Stomach (tissue), 9 donors: Measurements from ENCODE around the gene CDHR4. TPM values are rescaled to one million over a fixed set of nuclear protein-coding genes. Genes with fewer than 3 reads are reported as not detected.
A peak's percentile ranks its signal among the peaks of the same experiment; 100 is the strongest.
"Not testable (repeated sequence)": the region's sequence is repeated elsewhere in the genome, so short reads cannot be mapped to it uniquely, and the experiment has no call there.

ENCODE experiments used
- DNase-seq, 2 donors: peaks; one replicate each; pipeline versions ENCODE4 v3.0.0 to v3.0.0-alpha.2; 2013 to 2019
- H3K27ac ChIP-seq, 5 donors: fragments of 200-600 bp in 4 of 5; sonication (generic) in 4 of 5; one replicate each; pipeline ENCODE4 v1.5.1; 2013 to 2019; ENCODE audit warnings: mild to moderate bottlenecking in 1 of 5, moderate library complexity in 1 of 5
- H3K27me3 ChIP-seq, 3 donors: fragments of 200-600 bp; sonication (generic); one replicate each; pipeline ENCODE4 v1.5.1; 2017 to 2019; ENCODE audit warnings: mixed run types in 1 of 3
- H3K36me3 ChIP-seq, 4 donors: fragments of 200-600 bp; sonication (generic); 1 replicate in 3 of 4; 2 replicates in 1 of 4; pipeline ENCODE4 v1.5.1; 2016 to 2019
- H3K4me1 ChIP-seq, 4 donors: fragments of 200-600 bp; sonication (generic); one replicate each; pipeline ENCODE4 v1.5.1; 2016 to 2019
- H3K4me3 ChIP-seq, 4 donors: fragments of 200-600 bp; sonication (generic) in 3 of 4; one replicate each; pipeline ENCODE4 v1.5.1; 2016 to 2019; ENCODE audit warnings: mild to moderate bottlenecking in 1 of 4
- H3K9me3 ChIP-seq, 4 donors: fragments of 200-600 bp; sonication (generic); one replicate each; pipeline ENCODE4 v1.5.1; 2016 to 2019
- CTCF ChIP-seq, 7 experiments: fragments of 450-650 bp in 4 of 7; fragments of 200-600 bp in 3 of 7; sonication (generic) in 3 of 7; IDR thresholded peaks; one replicate each; pipeline ENCODE4 v1.5.1; 2016 to 2019; ENCODE audit warnings: antibody characterized with exemption in 7 of 7, control low read depth in 2 of 7, mild to moderate bottlenecking in 1 of 7
- EP300 ChIP-seq: sonication (generic); formaldehyde crosslinking; IDR thresholded peaks from one replicate; pipeline ENCODE4 v1.6.1; 2017; ENCODE audit warnings: antibody characterized with exemption
- POLR2A ChIP-seq, 4 donors: fragments of 450-650 bp; IDR thresholded peaks; one replicate each; pipeline ENCODE4 v1.6.1; 2016; ENCODE audit warnings: antibody characterized with exemption in 4 of 4, control low read depth in 2 of 4, mild to moderate bottlenecking in 1 of 4, moderate library complexity in 1 of 4
- POLR2AphosphoS5 ChIP-seq, 3 donors: sonication (generic); formaldehyde crosslinking; IDR thresholded peaks; one replicate each; pipeline ENCODE4 v1.6.1; 2016; ENCODE audit warnings: antibody characterized with exemption in 3 of 3
- WGBS, 5 donors: extraction: QIAGEN DNeasy Blood & Tissue Kit in 3 of 5; methylation state at CpG; one replicate each; pipeline versions ENCODE4 v1.1.5 to v1.1.7; 2013 to 2018; 5-methylcytosine and 5-hydroxymethylcytosine counted together
- intact Hi-C: fragments of 100-400 bp; cut with DNase I; formaldehyde crosslinking; loops from one replicate; pipeline ENCODE4 v1.15.1; 2023; ENCODE audit warnings: low total_unique reads
- polyA plus RNA-seq, 3 donors: library from polyadenylated mRNA; stranded (reverse); fragments of 200-250 nt; gene quantifications; one replicate each; pipeline ENCODE4 v1.2.3, GENCODE V29; 2013
- total RNA-seq, 5 donors: library from RNA; depleted of rRNA; stranded (reverse); fragments of >200 nt; gene quantifications; one replicate each; pipeline versions ENCODE4 v1.1.0 to v1.2.3, GENCODE V29; 2014 to 2016
- donor health status: healthy with polysubstance abuse.
- donor health status: Bipolar disorder and iron deficiency.
- donor health status: healthy.

The CDHR4 gene
- total and polyA plus RNA-seq, 8 donors = under 0.01 to 0.73 (median 0.18) TPM; not detected in 5

- Histone ChIP-seq H3K36me3 (peaks cover 6 to 66% (median 57%) of the 10 kb centered on the region in 4 donors), H3K4me3 (no peak overlapping the region), H3K4me1 (peaks cover 33 to 84% (median 51%) of the 10 kb centered on the region in 4 donors), H3K9me3 (no peaks in the 10 kb centered on the region), H3K27ac (no peak overlapping the region), H3K27me3 (no peaks in the 10 kb centered on the region)
- DNase-seq = no peak
- TF ChIP-seq CTCF (IDR thresholded peaks at IDR 0.05) = no peak
- no peak for TF ChIP-seq EP300
- WGBS, 5 donors = 55 to 64% (median 59%) methylated on average over 4 of the region's 4 CpGs
- intact Hi-C loops = no loop called here
These were observed 19.3 kb downstream of the CDHR4 start for GRCh38 chr3:49780080-49780974.

DNA sequence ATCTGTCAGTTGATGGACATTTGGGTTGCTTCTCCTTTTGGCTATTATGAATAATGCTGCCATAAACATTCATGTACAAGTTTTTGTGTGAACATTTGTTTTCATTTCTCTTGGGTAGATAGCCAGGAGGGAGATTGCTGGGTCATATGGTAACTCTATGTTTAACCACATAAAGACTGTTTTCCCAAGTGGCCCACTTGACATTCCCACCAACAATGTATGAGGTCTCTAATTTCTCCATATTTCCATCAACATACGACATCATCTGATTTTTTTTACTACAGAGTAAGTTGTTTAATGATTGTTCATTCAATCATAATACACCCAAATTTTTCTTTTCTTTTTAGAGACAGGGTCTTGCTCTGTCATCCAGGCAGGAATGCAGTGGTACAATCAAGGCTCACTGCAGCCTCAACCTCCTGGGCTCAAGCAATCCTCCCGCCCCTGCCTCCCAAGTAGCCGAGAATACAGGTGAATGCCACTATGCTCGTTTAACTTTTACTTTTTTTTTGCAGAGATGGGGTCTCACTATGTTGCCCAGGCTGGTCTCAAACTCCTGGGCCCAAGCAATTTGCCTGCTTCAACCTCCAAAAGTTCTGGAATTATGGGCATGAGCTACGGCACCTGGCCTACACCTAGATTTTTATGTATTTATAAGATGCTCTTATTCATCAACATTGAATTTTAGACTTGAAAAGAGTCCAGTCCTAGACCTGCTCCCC is 20.2 kb downstream of the CDHR4 start:
- Histone ChIP-seq H3K27me3 (no peaks in the 10 kb centered on the region), H3K36me3 (peaks cover 6 to 67% (median 59%) of the 10 kb centered on the region in 4 donors), H3K27ac (no peak overlapping the region), H3K4me3 (no peak overlapping the region), H3K9me3 (no peaks in the 10 kb centered on the region), H3K4me1 (peaks cover 24 to 84% (median 47%) of the 10 kb centered on the region in 4 donors)
- 91 to 97% (median 94%) methylated on average over 5 of the region's 5 CpGs for WGBS, 5 donors
- TF ChIP-seq POLR2A (IDR thresholded peaks at IDR 0.05) (no peak), POLR2AphosphoS5 (IDR thresholded peaks at IDR 0.05) (no peak), CTCF (IDR thresholded peaks at IDR 0.05) (no peak), EP300 (no peak)
- intact Hi-C loops = no loop called here
- DNase-seq = no peak

- intact Hi-C loops, H3K4me3 ChIP-seq, DNase-seq, H3K27me3 ChIP-seq, H3K27ac ChIP-seq, H3K9me3 ChIP-seq: not testable (repeated sequence)
- WGBS, 5 donors = 83 to 96% (median 93%) methylated on average over 6 to 8 of the region's 8 CpGs
- peaks cover 10 to 69% (median 23%) of the 10 kb centered on the region in 4 donors for H3K4me1 ChIP-seq
- H3K36me3 ChIP-seq = peaks cover 6 to 38% (median 33%) of the 10 kb centered on the region in 4 donors
These were observed 23.6 kb downstream of the CDHR4 start for GRCh38 chr3:49776101-49776500.

DNA sequence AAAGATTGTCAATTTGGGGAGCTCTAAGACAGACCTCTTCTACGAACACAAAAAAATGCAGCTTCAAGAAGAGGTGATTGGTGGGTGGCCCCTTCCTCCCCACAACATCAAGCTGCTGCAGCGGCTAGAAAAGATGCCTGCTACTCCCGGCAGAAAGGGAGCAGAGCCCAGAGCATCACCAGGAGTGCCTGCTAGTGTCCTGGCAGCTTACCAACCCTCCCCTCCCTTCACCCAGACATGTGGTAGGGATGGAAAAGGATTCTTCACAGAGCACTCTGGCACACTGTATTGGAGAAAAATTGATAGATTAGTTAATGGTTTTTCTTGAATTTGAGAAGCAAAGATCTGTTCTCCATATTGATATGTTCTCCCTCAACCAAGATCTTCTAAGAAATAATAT is 24.1 kb downstream of the CDHR4 start:
- peak; percentile 19 to 50 for DNase-seq
- peaks cover 5 to 69% (median 20%) of the 10 kb centered on the region in 4 donors for H3K4me1 ChIP-seq
- no peaks in the 10 kb centered on the region for H3K27me3 ChIP-seq
- peaks cover 6 to 33% (median 28%) of the 10 kb centered on the region in 4 donors for H3K36me3 ChIP-seq
- no peaks in the 10 kb centered on the region for H3K9me3 ChIP-seq
- H3K27ac ChIP-seq = no peak overlapping the region
- H3K4me3 ChIP-seq = no peak overlapping the region
- intact Hi-C loops = no loop called here
- no peak for TF ChIP-seq POLR2AphosphoS5 (IDR thresholded peaks at IDR 0.05)
- no peak for TF ChIP-seq CTCF (IDR thresholded peaks at IDR 0.05)
- no peak for TF ChIP-seq POLR2A (IDR thresholded peaks at IDR 0.05)
- no peak for TF ChIP-seq EP300
- 38 to 78% (median 72%) methylated on average over 3 of the region's 3 CpGs for WGBS, 5 donors
